ENCODE measurements around the gene PCGF6. TPM values are rescaled to one million over a fixed set of nuclear protein-coding genes. Genes with fewer than 3 reads are reported as not detected.

The PCGF6 gene
- polyA plus RNA-seq, 1 experiment = 3.5 TPM

- no peak for TF ChIP-seq CTCF (IDR thresholded peaks at IDR 0.05; ENCODE audit: insufficient read depth, low read depth, low read length)
- no peak for DNase-seq (ENCODE audit: low read depth)
- peaks cover 4% of the 10 kb centered on the region for H3K36me3 ChIP-seq (ENCODE audit: control insufficient read depth, insufficient read depth, low read length)
- ChIA-PET POLR2A (no interaction called here), CTCF (interaction anchor here (0.6 kb wide), 1 partner anchor 89 kb away, joined by 3 read pairs; no protein-coding TSS in a partner anchor)
- H3K4me3 ChIP-seq (ENCODE audit: low read depth, low read length) = no peak overlapping the region
- no peaks in the 10 kb centered on the region for H3K27me3 ChIP-seq (ENCODE audit: control insufficient read depth, insufficient read depth, low read length)
Observed at GRCh38 chr10:103327906-103328305, 23.0 kb downstream of the PCGF6 start.

GRCh38 chr10:103316087-103316486 lies 34.9 kb downstream of the PCGF6 start:
- POLR2A ChIA-PET = no interaction called here
- TF ChIP-seq CTCF (IDR thresholded peaks at IDR 0.05; ENCODE audit: insufficient read depth, low read depth, low read length) = no peak
- Histone ChIP-seq H3K27me3 (ENCODE audit: control insufficient read depth, insufficient read depth, low read length) (no peaks in the 10 kb centered on the region), H3K4me3 (ENCODE audit: low read depth, low read length) (no peak overlapping the region), H3K36me3 (ENCODE audit: control insufficient read depth, insufficient read depth, low read length) (peaks cover 3% of the 10 kb centered on the region)
- CTCF ChIA-PET = interaction anchor here (1.0 to 1.1 kb wide), 2 partner anchors 9 to 10 kb away, joined by 3 to 4 read pairs; no protein-coding TSS in a partner anchor
- DNase-seq (ENCODE audit: low read depth) = no peak

- no peak for DNase-seq (ENCODE audit: low read depth)
- H3K4me3 ChIP-seq (ENCODE audit: low read depth, low read length) = no peak overlapping the region
- ChIA-PET POLR2A (no interaction called here), CTCF (no interaction called here)
- no peaks in the 10 kb centered on the region for H3K27me3 ChIP-seq (ENCODE audit: control insufficient read depth, insufficient read depth, low read length)
- peaks cover 8% of the 10 kb centered on the region for H3K36me3 ChIP-seq (ENCODE audit: control insufficient read depth, insufficient read depth, low read length)
- TF ChIP-seq CTCF (IDR thresholded peaks at IDR 0.05; ENCODE audit: insufficient read depth, low read depth, low read length) = no peak
Observed at GRCh38 chr10:103310197-103310596, 40.7 kb downstream of the PCGF6 start.

GRCh38 chr10:103307594-103307993 lies 43.3 kb downstream of the PCGF6 start:
- Histone ChIP-seq H3K27me3 (ENCODE audit: control insufficient read depth, insufficient read depth, low read length) (no peaks in the 10 kb centered on the region), H3K4me3 (ENCODE audit: low read depth, low read length) (no peak overlapping the region), H3K36me3 (ENCODE audit: control insufficient read depth, insufficient read depth, low read length) (peaks cover 6% of the 10 kb centered on the region)
- POLR2A ChIA-PET = no interaction called here
- DNase-seq (ENCODE audit: low read depth) = no peak
- TF ChIP-seq CTCF (IDR thresholded peaks at IDR 0.05; ENCODE audit: insufficient read depth, low read depth, low read length) = no peak
- CTCF ChIA-PET = interaction anchor here (0.7 kb wide), 1 partner anchor 21 kb away, joined by 3 read pairs; no protein-coding TSS in a partner anchor

- CTCF ChIA-PET = interaction anchor here (0.6 to 1.2 kb wide), 5 partner anchors 9 to 113 kb away, joined by 3 read pairs; no protein-coding TSS in a partner anchor
- Histone ChIP-seq H3K4me3 (ENCODE audit: low read depth, low read length) (no peak overlapping the region), H3K27me3 (ENCODE audit: control insufficient read depth, insufficient read depth, low read length) (no peaks in the 10 kb centered on the region), H3K36me3 (ENCODE audit: control insufficient read depth, insufficient read depth, low read length) (no peaks in the 10 kb centered on the region)
- no peak for TF ChIP-seq CTCF (IDR thresholded peaks at IDR 0.05; ENCODE audit: insufficient read depth, low read depth, low read length)
- DNase-seq (ENCODE audit: low read depth) = peak; percentile 69
- POLR2A ChIA-PET = no interaction called here
Observed at GRCh38 chr10:103295374-103296015, 55.4 kb downstream of the PCGF6 start.

Data from BJ (cell line).